Left lung (tissue), 10 donors: ENCODE results near the gene DMD. TPM values are rescaled to one million over a fixed set of nuclear protein-coding genes. Genes with fewer than 3 reads are reported as not detected.
A peak's percentile ranks its signal among the peaks of the same experiment; 100 is the strongest.

Experiments used
- ATAC-seq: fragments of 200-7000 bp; cut with Tn5 transposase; one replicate; pipeline ENCODE4 v1.9.1; 2020; ENCODE audit warnings: moderate library complexity
- DNase-seq, 4 donors: peaks; one replicate each; pipeline ENCODE4 v3.0.0-alpha.2; 2013 to 2020
- H3K27ac ChIP-seq, 2 donors: fragments of 200-600 bp; sonication (generic) in 1 of 2; one replicate each; pipeline versions ENCODE4 v1.5.0 to v1.8.0; 2020 to 2021
- H3K27me3 ChIP-seq, 2 donors: fragments of 200-600 bp; sonication (generic) in 1 of 2; one replicate each; pipeline versions ENCODE4 v1.5.0 to v1.8.0; 2020 to 2021
- H3K36me3 ChIP-seq, 2 donors: fragments of 200-600 bp; sonication (generic) in 1 of 2; one replicate each; pipeline versions ENCODE4 v1.5.0 to v1.8.0; 2020 to 2021
- H3K4me1 ChIP-seq, 2 donors: fragments of 200-600 bp; one replicate each; pipeline ENCODE4 v1.8.0; 2021
- H3K4me3 ChIP-seq, 2 donors: fragments of 200-600 bp; sonication (generic) in 1 of 2; one replicate each; pipeline versions ENCODE4 v1.5.0 to v1.8.0; 2020 to 2021; ENCODE audit warnings: mild to moderate bottlenecking in 1 of 2
- H3K9me3 ChIP-seq, 2 donors: fragments of 200-600 bp; sonication (generic) in 1 of 2; one replicate each; pipeline versions ENCODE4 v1.5.0 to v1.8.0; 2020 to 2021
- intact Hi-C, 2 donors: fragments of 100-400 bp; cut with DNase I; formaldehyde crosslinking; loops; one replicate each; pipeline versions ENCODE4 v1.11.2 to v1.14.2; 2022
- polyA plus RNA-seq, 6 donors: library from polyadenylated mRNA; unstranded; fragments of 120-200 nt; gene quantifications; one replicate each; pipeline ENCODE4 v1.2.1, GENCODE V29; 2013; ENCODE audit not compliant: insufficient read length in 6 of 6
- total RNA-seq, 2 donors: library from RNA; stranded (reverse); fragmentation: NEBNext Ultra II Directional; extraction: Animal tissue kit (Norgen Biotek cat#: 25700); gene quantifications; one replicate each; pipeline ENCODE4 v1.2.1, GENCODE V29; 2021
- TF ChIP-seq, protein P1 (sequence below), 2 donors: fragments of 200-600 bp; sonication (generic) in 1 of 2; IDR thresholded peaks; one replicate each; pipeline versions ENCODE4 v1.5.0 to v1.8.0; 2021; ENCODE audit warnings: antibody characterized with exemption in 2 of 2
- donor health status: DM: no; HTN: yes; CAD: no.
- donor health status: DM: no; HTN: no; CAD: no.

DMD gene
- total and polyA plus RNA-seq, 8 donors = 16.6 to 68.8 (median 54.0) TPM

DNA sequence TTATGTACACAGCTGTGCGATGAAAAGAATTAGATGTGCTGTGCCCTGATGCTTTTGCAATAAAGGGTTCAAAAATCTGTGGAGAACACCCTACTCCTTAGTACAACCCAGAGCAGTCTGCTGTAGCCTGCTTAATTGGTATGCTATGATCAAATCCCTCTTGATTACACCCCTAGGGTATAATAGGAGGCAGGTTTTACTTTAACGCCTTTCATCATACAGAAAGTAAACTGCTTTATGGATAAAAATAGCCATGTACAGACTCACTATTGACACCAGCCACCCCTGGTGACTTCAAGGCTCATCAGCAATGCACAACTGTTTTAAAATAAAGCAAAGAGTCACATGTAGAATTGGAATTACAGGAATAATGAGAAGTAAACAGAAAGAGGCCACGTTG, 315.3 kb downstream of the DMD start:
- Histone ChIP-seq H3K4me3 (no peak overlapping the region), H3K36me3 (no peaks in the 10 kb centered on the region), H3K9me3 (no peaks in the 10 kb centered on the region), H3K27me3 (no peaks in the 10 kb centered on the region), H3K27ac (no peak overlapping the region), H3K4me1 (no peaks in the 10 kb centered on the region)
- intact Hi-C loops = no loop called here
- TF ChIP-seq, protein P1, sequence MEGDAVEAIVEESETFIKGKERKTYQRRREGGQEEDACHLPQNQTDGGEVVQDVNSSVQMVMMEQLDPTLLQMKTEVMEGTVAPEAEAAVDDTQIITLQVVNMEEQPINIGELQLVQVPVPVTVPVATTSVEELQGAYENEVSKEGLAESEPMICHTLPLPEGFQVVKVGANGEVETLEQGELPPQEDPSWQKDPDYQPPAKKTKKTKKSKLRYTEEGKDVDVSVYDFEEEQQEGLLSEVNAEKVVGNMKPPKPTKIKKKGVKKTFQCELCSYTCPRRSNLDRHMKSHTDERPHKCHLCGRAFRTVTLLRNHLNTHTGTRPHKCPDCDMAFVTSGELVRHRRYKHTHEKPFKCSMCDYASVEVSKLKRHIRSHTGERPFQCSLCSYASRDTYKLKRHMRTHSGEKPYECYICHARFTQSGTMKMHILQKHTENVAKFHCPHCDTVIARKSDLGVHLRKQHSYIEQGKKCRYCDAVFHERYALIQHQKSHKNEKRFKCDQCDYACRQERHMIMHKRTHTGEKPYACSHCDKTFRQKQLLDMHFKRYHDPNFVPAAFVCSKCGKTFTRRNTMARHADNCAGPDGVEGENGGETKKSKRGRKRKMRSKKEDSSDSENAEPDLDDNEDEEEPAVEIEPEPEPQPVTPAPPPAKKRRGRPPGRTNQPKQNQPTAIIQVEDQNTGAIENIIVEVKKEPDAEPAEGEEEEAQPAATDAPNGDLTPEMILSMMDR (IDR thresholded peaks at IDR 0.05) = no peak
- no peak for DNase-seq
- no peak for ATAC-seq

- Histone ChIP-seq H3K27ac (no peak overlapping the region), H3K9me3 (no peaks in the 10 kb centered on the region), H3K4me3 (no peak overlapping the region), H3K27me3 (no peaks in the 10 kb centered on the region), H3K36me3 (no peaks in the 10 kb centered on the region), H3K4me1 (no peaks in the 10 kb centered on the region)
- ATAC-seq (peak; percentile 44), DNase-seq (no peak)
- intact Hi-C loops = no loop called here
- TF ChIP-seq, protein P1 (IDR thresholded peaks at IDR 0.05) = no peak
Observed at GRCh38 chrX:32894679-32895078, 316.7 kb downstream of the DMD start.

GRCh38 chrX:32893751-32894150, 317.6 kb downstream of the DMD start:
- Histone ChIP-seq H3K27me3 (no peaks in the 10 kb centered on the region), H3K36me3 (no peaks in the 10 kb centered on the region), H3K9me3 (no peaks in the 10 kb centered on the region), H3K4me1 (no peaks in the 10 kb centered on the region), H3K4me3 (no peak overlapping the region), H3K27ac (no peak overlapping the region)
- TF ChIP-seq, protein P1 (IDR thresholded peaks at IDR 0.05) = no peak
- intact Hi-C loops = no loop called here
- DNase-seq (no peak), ATAC-seq (no peak)

DNA sequence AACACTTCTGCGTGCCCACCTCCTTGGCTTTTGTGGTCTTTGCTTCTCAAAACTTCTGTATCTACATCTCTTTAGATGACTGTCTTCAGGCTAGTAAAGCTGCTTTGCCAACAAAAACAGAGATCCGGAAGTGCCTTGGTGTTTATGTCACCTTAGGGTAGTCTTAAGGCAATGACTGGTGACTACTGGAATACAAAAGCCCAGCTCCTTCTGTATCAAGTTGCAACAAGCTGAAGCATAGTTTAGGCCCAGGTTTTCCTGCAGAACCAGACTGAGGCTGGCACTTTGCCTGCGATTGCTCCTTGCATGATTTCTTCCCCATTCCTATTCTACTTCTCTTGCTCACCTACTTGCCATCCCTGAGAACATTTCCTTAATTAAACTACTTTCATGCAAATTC, 333.8 kb downstream of the DMD start:
- Histone ChIP-seq H3K27me3 (no peaks in the 10 kb centered on the region), H3K27ac (no peak overlapping the region), H3K4me1 (no peaks in the 10 kb centered on the region), H3K9me3 (no peaks in the 10 kb centered on the region), H3K36me3 (no peaks in the 10 kb centered on the region), H3K4me3 (no peak overlapping the region)
- DNase-seq (peak in 1 of 4 donors; percentile 0), ATAC-seq (no peak)
- intact Hi-C loops = no loop called here
- TF ChIP-seq, protein P1 (IDR thresholded peaks at IDR 0.05) = no peak

- TF ChIP-seq, protein P1 (IDR thresholded peaks at IDR 0.05) = no peak
- DNase-seq (no peak), ATAC-seq (no peak)
- Histone ChIP-seq H3K27ac (no peak overlapping the region), H3K9me3 (no peaks in the 10 kb centered on the region), H3K27me3 (no peaks in the 10 kb centered on the region), H3K4me3 (no peak overlapping the region), H3K4me1 (no peaks in the 10 kb centered on the region), H3K36me3 (no peaks in the 10 kb centered on the region)
- intact Hi-C loops = no loop called here
Observed at GRCh38 chrX:32874839-32875238, 336.5 kb downstream of the DMD start.
